K562 (cell line): ENCODE data around the gene IZUMO4. TPM values are rescaled to one million over a fixed set of nuclear protein-coding genes. Genes with fewer than 3 reads are reported as not detected.

Experiments
- ARID1B ChIP-seq: fragments of 450-650 bp; IDR thresholded peaks from 2 replicates; pipeline ENCODE4 v1.6.1; 2016; ENCODE audit warnings: antibody characterized with exemption, mild to moderate bottlenecking, inconsistent platforms
- CBX2 ChIP-seq: fragments of 200-600 bp; sonication (generic); IDR thresholded peaks from one replicate; pipeline ENCODE4 v1.6.1; 2012; ENCODE audit warnings: mild to moderate bottlenecking, low read length, inconsistent platforms; ENCODE audit not compliant: insufficient read depth, poor library complexity, severe bottlenecking
- CEBPB ChIP-seq: fragments of 450-650 bp; IDR thresholded peaks from 2 replicates; pipeline ENCODE4 v1.6.1; 2016; ENCODE audit warnings: missing genetic modification characterization, missing compliant biosample characterization
- CREB1 ChIP-seq, 2 experiments: sonication (generic) in 1 of 2; formaldehyde crosslinking in 1 of 2; IDR thresholded peaks; 2 replicates each; pipeline versions ENCODE4 v1.6.1 to v1.8.0; 2012 to 2022; ENCODE audit warnings: inconsistent platforms in 1 of 2, mild to moderate bottlenecking in 1 of 2, missing genetic modification reagents in 1 of 2, moderate library complexity in 1 of 2
- FIP1L1 ChIP-seq: fragments of 200-400 bp; formaldehyde crosslinking; IDR thresholded peaks from 2 replicates; pipeline ENCODE4 v1.6.1; 2018; ENCODE audit warnings: mild to moderate bottlenecking, low read depth, low read length; ENCODE audit not compliant: poor library complexity, severe bottlenecking
- FOXM1 ChIP-seq, 2 experiments: fragments of 450-650 bp in 1 of 2; sonication (generic) in 1 of 2; formaldehyde crosslinking in 1 of 2; IDR thresholded peaks; 2 replicates each; pipeline versions ENCODE4 v1.6.1 to v1.9.0; 2017 to 2022; ENCODE audit warnings: low read depth in 2 of 2, mild to moderate bottlenecking in 2 of 2, missing genetic modification reagents in 1 of 2, moderate library complexity in 1 of 2
- HNRNPL ChIP-seq: fragments of 200-400 bp; formaldehyde crosslinking; IDR thresholded peaks from 2 replicates; pipeline ENCODE4 v1.6.1; 2017; ENCODE audit warnings: low read depth, mild to moderate bottlenecking, low read length
- IFI16 ChIP-seq: fragments of 250-450 bp; sonication (Bioruptor Pico); IDR thresholded peaks from 2 replicates; pipeline ENCODE4 v2.1.2; 2022; ENCODE audit warnings: mild to moderate bottlenecking, inconsistent platforms
- MTA2 ChIP-seq: fragments of 450-650 bp; IDR thresholded peaks from 2 replicates; pipeline ENCODE4 v1.6.1; 2016; ENCODE audit warnings: low read depth
- SMARCA5 ChIP-seq: fragments of 450-650 bp; IDR thresholded peaks from 2 replicates; pipeline ENCODE4 v1.6.1; 2016
- YBX1 ChIP-seq: fragments of 450-650 bp; IDR thresholded peaks from 2 replicates; pipeline ENCODE4 v1.7.1; 2016; ENCODE audit warnings: mild to moderate bottlenecking
- ZNF561 ChIP-seq: fragments of 450-650 bp; formaldehyde crosslinking; conservative IDR thresholded peaks from 2 replicates; pipeline ENCODE4 v1.4.0; 2020; ENCODE audit warnings: mild to moderate bottlenecking, moderate library complexity
- polyA plus RNA-seq, 8 experiments: library from polyadenylated mRNA; depleted of rRNA in 4 of 8; stranded (reverse) in 5 of 8; unstranded in 3 of 8; fragments of >200 nt; fragmentation: Nextera tagmentation in 2 of 8; fragmentation: Illumina TruSeq in 1 of 8; extraction: Ambion mirVana in 2 of 8; extraction: Trizol in 1 of 8; gene quantifications; 2 replicates each; pipeline versions ENCODE4 v1.2.1 to v1.2.3, GENCODE V29; 2011 to 2014; ENCODE audit warnings: inconsistent platforms in 1 of 8, missing spikeins in 1 of 8
- total RNA-seq, 7 experiments: library from RNA; depleted of rRNA in 6 of 7; stranded (reverse); fragments of >200 nt in 6 of 7; fragmentation: Illumina TruSeq in 2 of 7; extraction: Trizol in 2 of 7; gene quantifications; 2 replicates each; pipeline versions ENCODE4 v1.2.1 to v1.2.3, GENCODE V29; 2011 to 2021; ENCODE audit warnings: low replicate concordance in 1 of 7
- TF ChIP-seq, protein P1 (sequence below): fragments of 250-450 bp; sonication (Bioruptor Pico); IDR thresholded peaks from 2 replicates; pipeline ENCODE4 v1.5.0; 2021; ENCODE audit warnings: mild to moderate bottlenecking, moderate library complexity
- TF ChIP-seq, protein P2 (sequence below): fragments of 450-650 bp; formaldehyde crosslinking; IDR thresholded peaks from 2 replicates; pipeline ENCODE4 v1.4.0; 2020; ENCODE audit warnings: mild to moderate bottlenecking, moderate library complexity
- TF ChIP-seq, protein P3 (sequence below): sonication (generic); formaldehyde crosslinking; IDR thresholded peaks from 2 replicates; pipeline ENCODE4 v1.8.0; 2022; ENCODE audit warnings: mild to moderate bottlenecking, missing genetic modification reagents
- TF ChIP-seq, protein P4 (sequence below), 3 experiments: fragments of 200-800 bp in 1 of 3; fragments of 250-450 bp in 1 of 3; fragments of 450-650 bp in 1 of 3; sonication (Bioruptor Pico) in 1 of 3; sonication (Bioruptor generic) in 1 of 3; formaldehyde crosslinking in 1 of 3; IDR thresholded peaks; 2 replicates each; pipeline versions ENCODE4 v1.6.1 to v1.8.0; 2016 to 2022; ENCODE audit warnings: mild to moderate bottlenecking in 2 of 3, missing genetic modification characterization in 2 of 3, missing compliant biosample characterization in 1 of 3, moderate library complexity in 1 of 3

Gene IZUMO4
- total and polyA plus RNA-seq, 9 of the 15 experiments (the other 6 are each of a cell fraction or from before 2014, with no cell fraction given): 0.07 to 3.9 (median 1.2) TPM

DNA sequence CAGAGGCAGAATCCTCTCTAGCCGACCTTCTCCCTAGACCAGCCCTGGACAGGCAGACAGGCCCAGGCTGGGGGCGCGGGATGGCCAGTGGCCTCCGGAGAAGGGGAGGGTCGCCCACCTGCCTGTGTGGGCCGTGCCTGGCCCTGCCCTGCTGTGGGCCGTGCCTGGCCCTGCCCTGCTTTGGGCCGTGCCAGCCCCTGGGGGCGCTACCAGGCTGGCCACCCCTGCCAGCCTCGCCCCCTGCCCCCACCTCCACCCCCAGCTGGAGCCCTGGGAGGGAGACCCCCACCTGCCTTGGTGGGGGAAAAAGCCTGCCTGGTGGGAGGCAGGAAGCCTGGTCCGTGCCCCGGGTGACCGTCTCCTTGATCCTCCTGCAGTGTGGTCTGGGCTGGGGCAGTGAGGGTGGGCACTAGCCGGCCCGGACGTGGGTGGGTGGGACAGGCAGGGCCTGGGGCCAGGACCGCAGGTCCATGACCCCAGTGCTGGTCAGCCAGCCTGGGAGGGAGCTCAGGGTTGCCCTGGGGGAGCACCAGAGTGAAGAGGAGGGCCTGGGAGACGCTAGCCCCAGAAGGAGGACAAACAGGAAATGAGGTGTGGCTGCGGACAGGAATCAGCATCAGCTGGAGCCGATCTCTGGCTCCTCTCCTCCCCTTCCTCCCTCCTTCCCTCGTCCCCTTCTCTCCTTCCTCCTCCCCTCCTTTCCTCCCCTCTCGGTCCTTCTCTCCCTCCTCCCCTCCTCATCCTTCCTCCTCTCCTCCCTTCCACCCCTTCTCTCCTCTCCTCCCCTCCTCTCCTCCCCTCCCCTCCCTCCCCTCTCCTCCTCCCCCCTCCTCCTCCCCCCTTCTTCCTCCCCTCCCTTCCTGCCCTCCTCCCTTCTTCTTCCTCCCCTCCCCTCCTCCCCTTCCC is 40.5 kb upstream of the IZUMO4 start (continued):
- TF ChIP-seq MTA2 (peak; percentile 61), CEBPB (tag) (no peak), CBX2 (no peak), HNRNPL (no peak), FIP1L1 (no peak), ARID1B (peak; percentile 64; the same call in 1 of the 2 replicates), ZNF561 (CRISPR knock-in tag) (no peak), IFI16 (CRISPR knock-in tag) (no peak), YBX1 (no peak), SMARCA5 (no peak), CREB1 (IDR thresholded peaks at IDR 0.05) (no peak), CREB1 (CRISPR knock-in tag; IDR thresholded peaks at IDR 0.05) (no peak), FOXM1 (IDR thresholded peaks at IDR 0.05; ENCODE audit: low read depth) (no peak), FOXM1 (CRISPR knock-in tag; IDR thresholded peaks at IDR 0.05; ENCODE audit: low read depth) (no peak)
- TF ChIP-seq, protein P1, sequence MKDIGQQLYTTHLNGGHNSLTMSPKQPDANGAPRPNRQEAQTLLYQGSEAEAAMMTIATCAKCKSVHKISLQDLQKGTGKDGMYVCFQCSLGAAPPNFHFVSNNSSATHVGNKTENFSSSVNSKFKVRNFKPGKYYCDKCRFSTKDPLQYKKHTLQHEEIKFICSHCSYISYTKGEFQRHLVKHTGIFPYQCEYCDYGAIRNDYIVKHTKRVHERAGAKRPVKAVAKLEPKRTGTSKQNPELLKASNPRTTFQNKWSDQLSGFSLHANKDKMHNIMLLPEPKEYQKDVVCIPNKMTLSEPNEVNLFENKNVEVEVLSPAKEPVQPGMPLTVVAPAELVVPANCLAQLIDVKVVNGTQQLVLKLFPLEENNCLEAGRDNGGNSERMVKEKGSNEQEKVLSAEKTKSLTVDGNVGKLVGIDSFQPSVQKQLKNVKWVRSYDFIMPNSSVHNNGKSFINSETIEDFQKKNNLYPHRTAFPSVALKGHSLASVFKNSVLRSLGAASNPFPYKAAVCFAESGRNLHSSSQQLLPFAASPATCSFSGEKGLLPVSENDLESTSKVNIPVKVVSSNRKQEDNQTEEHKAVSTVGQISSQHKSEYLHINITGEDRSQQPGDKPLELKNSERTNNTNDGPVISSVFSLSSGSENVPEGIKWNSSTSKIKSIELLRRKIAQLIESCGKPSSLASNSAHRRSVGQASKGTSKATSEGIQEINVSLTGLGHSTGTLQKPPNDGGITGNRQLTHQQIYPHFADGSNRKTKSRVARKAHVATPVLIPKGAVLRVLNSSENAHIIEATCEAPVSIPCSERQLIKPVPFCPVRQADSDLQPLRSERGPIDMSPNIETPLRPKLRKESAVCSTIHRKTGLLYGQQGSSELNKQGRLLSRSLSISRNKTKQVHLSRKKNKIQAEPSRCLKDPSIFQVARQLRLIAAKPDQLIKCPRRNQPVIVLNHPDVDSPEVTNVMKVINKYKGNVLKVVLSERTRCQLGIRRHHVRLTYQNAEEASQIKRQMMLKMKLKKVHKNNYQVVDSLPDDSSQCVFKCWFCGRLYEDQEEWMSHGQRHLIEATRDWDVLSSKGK (CRISPR knock-in tag): no peak
- TF ChIP-seq, protein P2, sequence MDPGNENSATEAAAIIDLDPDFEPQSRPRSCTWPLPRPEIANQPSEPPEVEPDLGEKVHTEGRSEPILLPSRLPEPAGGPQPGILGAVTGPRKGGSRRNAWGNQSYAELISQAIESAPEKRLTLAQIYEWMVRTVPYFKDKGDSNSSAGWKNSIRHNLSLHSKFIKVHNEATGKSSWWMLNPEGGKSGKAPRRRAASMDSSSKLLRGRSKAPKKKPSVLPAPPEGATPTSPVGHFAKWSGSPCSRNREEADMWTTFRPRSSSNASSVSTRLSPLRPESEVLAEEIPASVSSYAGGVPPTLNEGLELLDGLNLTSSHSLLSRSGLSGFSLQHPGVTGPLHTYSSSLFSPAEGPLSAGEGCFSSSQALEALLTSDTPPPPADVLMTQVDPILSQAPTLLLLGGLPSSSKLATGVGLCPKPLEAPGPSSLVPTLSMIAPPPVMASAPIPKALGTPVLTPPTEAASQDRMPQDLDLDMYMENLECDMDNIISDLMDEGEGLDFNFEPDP (CRISPR knock-in tag): no peak
- TF ChIP-seq, protein P3, sequence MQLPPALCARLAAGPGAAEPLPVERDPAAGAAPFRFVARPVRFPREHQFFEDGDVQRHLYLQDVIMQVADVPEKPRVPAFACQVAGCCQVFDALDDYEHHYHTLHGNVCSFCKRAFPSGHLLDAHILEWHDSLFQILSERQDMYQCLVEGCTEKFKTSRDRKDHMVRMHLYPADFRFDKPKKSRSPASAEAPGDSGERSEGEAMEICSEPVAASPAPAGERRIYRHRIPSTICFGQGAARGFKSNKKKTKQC (CRISPR knock-in tag): no peak
- TF ChIP-seq, protein P4, sequence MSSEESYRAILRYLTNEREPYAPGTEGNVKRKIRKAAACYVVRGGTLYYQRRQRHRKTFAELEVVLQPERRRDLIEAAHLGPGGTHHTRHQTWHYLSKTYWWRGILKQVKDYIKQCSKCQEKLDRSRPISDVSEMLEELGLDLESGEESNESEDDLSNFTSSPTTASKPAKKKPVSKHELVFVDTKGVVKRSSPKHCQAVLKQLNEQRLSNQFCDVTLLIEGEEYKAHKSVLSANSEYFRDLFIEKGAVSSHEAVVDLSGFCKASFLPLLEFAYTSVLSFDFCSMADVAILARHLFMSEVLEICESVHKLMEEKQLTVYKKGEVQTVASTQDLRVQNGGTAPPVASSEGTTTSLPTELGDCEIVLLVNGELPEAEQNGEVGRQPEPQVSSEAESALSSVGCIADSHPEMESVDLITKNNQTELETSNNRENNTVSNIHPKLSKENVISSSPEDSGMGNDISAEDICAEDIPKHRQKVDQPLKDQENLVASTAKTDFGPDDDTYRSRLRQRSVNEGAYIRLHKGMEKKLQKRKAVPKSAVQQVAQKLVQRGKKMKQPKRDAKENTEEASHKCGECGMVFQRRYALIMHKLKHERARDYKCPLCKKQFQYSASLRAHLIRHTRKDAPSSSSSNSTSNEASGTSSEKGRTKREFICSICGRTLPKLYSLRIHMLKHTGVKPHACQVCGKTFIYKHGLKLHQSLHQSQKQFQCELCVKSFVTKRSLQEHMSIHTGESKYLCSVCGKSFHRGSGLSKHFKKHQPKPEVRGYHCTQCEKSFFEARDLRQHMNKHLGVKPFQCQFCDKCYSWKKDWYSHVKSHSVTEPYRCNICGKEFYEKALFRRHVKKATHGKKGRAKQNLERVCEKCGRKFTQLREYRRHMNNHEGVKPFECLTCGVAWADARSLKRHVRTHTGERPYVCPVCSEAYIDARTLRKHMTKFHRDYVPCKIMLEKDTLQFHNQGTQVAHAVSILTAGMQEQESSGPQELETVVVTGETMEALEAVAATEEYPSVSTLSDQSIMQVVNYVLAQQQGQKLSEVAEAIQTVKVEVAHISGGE (CRISPR knock-in tag; IDR thresholded peaks at IDR 0.05): no peak
